Trophoblast cell (in vitro differentiated cells and primary cell): Measurements from ENCODE around the gene RNF145.

Experiments
- DNase-seq, 2 donors: peaks; one replicate each; pipeline ENCODE4 v3.0.0-alpha.2; 2016
- H2AFZ ChIP-seq: 2 replicates; pipeline ENCODE4 v1.6.1; 2013; ENCODE audit warnings: low read length, moderate library complexity, mild to moderate bottlenecking; ENCODE audit not compliant: insufficient read depth, poor library complexity
- H2AK5ac ChIP-seq: 2 replicates; pipeline ENCODE4 v1.6.1; 2013; ENCODE audit warnings: mild to moderate bottlenecking, low read length
- H2BK120ac ChIP-seq: 2 replicates; pipeline ENCODE4 v1.6.1; 2013; ENCODE audit warnings: low read length, mild to moderate bottlenecking, moderate library complexity; ENCODE audit not compliant: insufficient read depth, poor library complexity
- H2BK12ac ChIP-seq: 2 replicates; pipeline ENCODE4 v1.6.1; 2013; ENCODE audit warnings: mild to moderate bottlenecking, low read length, moderate library complexity
- H2BK5ac ChIP-seq: 2 replicates; pipeline ENCODE4 v1.6.1; 2013; ENCODE audit warnings: low read length, low read depth, moderate library complexity, mild to moderate bottlenecking; ENCODE audit not compliant: poor library complexity
- H3K14ac ChIP-seq: 2 replicates; pipeline ENCODE4 v1.6.1; 2013; ENCODE audit warnings: mild to moderate bottlenecking, low read length
- H3K18ac ChIP-seq: 2 replicates; pipeline ENCODE4 v1.6.1; 2013; ENCODE audit warnings: mild to moderate bottlenecking, low read length
- H3K23ac ChIP-seq: 2 replicates; pipeline ENCODE4 v1.6.1; 2013; ENCODE audit warnings: low read length
- H3K27ac ChIP-seq: 2 replicates; pipeline ENCODE4 v1.5.1; 2013; ENCODE audit warnings: low read depth, mild to moderate bottlenecking, inconsistent platforms, low read length, moderate library complexity
- H3K27me3 ChIP-seq: 2 replicates; pipeline ENCODE4 v1.6.1; 2013; ENCODE audit warnings: inconsistent platforms, mild to moderate bottlenecking, low read length, moderate library complexity; ENCODE audit not compliant: insufficient read depth
- H3K36me3 ChIP-seq, 2 experiments: 1 replicate in 1 of 2; 2 replicates in 1 of 2; pipeline ENCODE4 v1.6.1; 2013; ENCODE audit warnings: low read length in 2 of 2, mild to moderate bottlenecking in 2 of 2, moderate library complexity in 1 of 2; ENCODE audit not compliant: insufficient read depth in 2 of 2, control insufficient read depth in 1 of 2
- H3K4ac ChIP-seq: 2 replicates; pipeline ENCODE4 v1.6.1; 2013; ENCODE audit warnings: low read depth, mild to moderate bottlenecking, low read length, moderate library complexity
- H3K4me1 ChIP-seq, 2 experiments: 1 replicate in 1 of 2; 2 replicates in 1 of 2; pipeline ENCODE4 v1.6.1; 2013; ENCODE audit warnings: low read length in 2 of 2, mild to moderate bottlenecking in 2 of 2, moderate library complexity in 1 of 2; ENCODE audit not compliant: insufficient read depth in 2 of 2, control insufficient read depth in 1 of 2
- H3K4me2 ChIP-seq: 2 replicates; pipeline ENCODE4 v1.6.1; 2013; ENCODE audit warnings: inconsistent platforms, mild to moderate bottlenecking, low read length, moderate library complexity
- H3K4me3 ChIP-seq: 2 replicates; pipeline ENCODE4 v1.5.1; 2013; ENCODE audit warnings: mild to moderate bottlenecking, low read depth, low read length, inconsistent platforms
- H3K79me1 ChIP-seq: one replicate; pipeline ENCODE4 v1.6.1; 2013; ENCODE audit warnings: low read length
- H3K79me2 ChIP-seq: 2 replicates; pipeline ENCODE4 v1.6.1; 2013; ENCODE audit warnings: low read length, mild to moderate bottlenecking; ENCODE audit not compliant: control insufficient read depth, insufficient read depth, poor library complexity
- H3K9ac ChIP-seq: 2 replicates; pipeline ENCODE4 v1.6.1; 2013; ENCODE audit warnings: mild to moderate bottlenecking, low read length
- H3K9me3 ChIP-seq: 2 replicates; pipeline ENCODE4 v1.6.1; 2013; ENCODE audit warnings: low read depth, mild to moderate bottlenecking, control low read depth, inconsistent platforms, low read length; ENCODE audit not compliant: insufficient read depth
- H4K12ac ChIP-seq: 2 replicates; pipeline ENCODE4 v1.6.1; 2013; ENCODE audit warnings: low read depth, mild to moderate bottlenecking, low read length, moderate library complexity
- H4K8ac ChIP-seq: 2 replicates; pipeline ENCODE4 v1.6.1; 2013; ENCODE audit warnings: low read depth, mild to moderate bottlenecking, low read length, moderate library complexity
- H4K91ac ChIP-seq: one replicate; pipeline ENCODE4 v1.6.1; 2013; ENCODE audit warnings: low read depth, mild to moderate bottlenecking, low read length, moderate library complexity
- WGBS: extraction: QIAGEN DNeasy Blood & Tissue Kit; methylation state at CpG from one replicate; pipeline ENCODE4 v1.1.7; 2013; ENCODE audit warnings: missing lambda C conversion rate; ENCODE audit not compliant: insufficient read length, insufficient coverage; ENCODE audit errors: extremely low coverage; 5-methylcytosine and 5-hydroxymethylcytosine counted together

The RNF145 gene

GRCh38 chr5:159217236-159217635 lies 7.9 kb upstream of the RNF145 start:
- Histone ChIP-seq H4K91ac (no peak overlapping the region), H3K79me2 (no peaks in the 10 kb centered on the region), H3K14ac (no peak overlapping the region), H3K4me3 (no peak overlapping the region), H2AFZ (no peak overlapping the region), H3K23ac (no peak overlapping the region), H4K12ac (no peak overlapping the region), H3K4me2 (no peak overlapping the region), H3K18ac (no peak overlapping the region), H3K9me3 (no peaks in the 10 kb centered on the region), H3K36me3 (no peaks in the 10 kb centered on the region), H4K8ac (no peak overlapping the region), H3K4ac (no peak overlapping the region), H3K27ac (no peak overlapping the region), H3K79me1 (no peaks in the 10 kb centered on the region), H3K4me1 (no peaks in the 10 kb centered on the region), H3K27me3 (no peaks in the 10 kb centered on the region), H2AK5ac (no peak overlapping the region), H2BK12ac (no peak overlapping the region), H3K9ac (no peak overlapping the region), H2BK5ac (no peak overlapping the region), H2BK120ac (no peak overlapping the region)
- no peak for DNase-seq
- WGBS, result no CpG with 5 or more reads among the region's 2 CpGs

DNA sequence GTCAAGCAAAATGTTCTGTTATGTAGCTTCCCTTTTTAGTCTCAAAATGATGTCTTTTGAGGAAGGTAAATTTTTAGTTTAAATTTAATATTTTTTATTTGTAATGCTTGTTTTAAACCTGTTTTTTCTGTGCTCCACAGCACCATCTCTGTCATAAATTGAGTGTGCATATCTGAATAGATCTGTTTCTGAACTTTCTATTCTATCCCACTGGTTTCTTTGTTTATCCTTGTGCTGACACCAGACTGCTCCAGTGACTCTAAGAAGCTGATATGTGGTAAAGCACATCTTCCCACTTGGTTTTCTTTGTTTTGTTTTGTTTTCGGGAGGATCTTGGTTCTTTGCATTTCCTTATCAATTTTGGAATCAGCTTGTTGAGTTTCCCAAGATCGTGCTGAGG lies 7.1 kb upstream of the RNF145 start:
- H3K79me1 ChIP-seq, result no peaks in the 10 kb centered on the region
- H3K79me2 ChIP-seq, result no peaks in the 10 kb centered on the region
- no peak overlapping the region for H4K91ac ChIP-seq
- H3K4me3 ChIP-seq, result no peak overlapping the region
- WGBS, result no CpG with 5 or more reads among the region's 2 CpGs
- H3K4me2 ChIP-seq, result no peak overlapping the region
- H3K27ac ChIP-seq, result no peak overlapping the region
- H3K23ac ChIP-seq, result no peak overlapping the region
- no peak overlapping the region for H4K8ac ChIP-seq
- no peak overlapping the region for H3K4ac ChIP-seq
- H3K18ac ChIP-seq, result no peak overlapping the region
- H4K12ac ChIP-seq, result no peak overlapping the region
- no peak overlapping the region for H2AFZ ChIP-seq
- H2AK5ac ChIP-seq, result no peak overlapping the region
- no peaks in the 10 kb centered on the region for H3K27me3 ChIP-seq
- no peak overlapping the region for H2BK5ac ChIP-seq
- no peak overlapping the region for H2BK120ac ChIP-seq
- no peak for DNase-seq
- H3K9ac ChIP-seq, result no peak overlapping the region
- no peak overlapping the region for H2BK12ac ChIP-seq
- H3K9me3 ChIP-seq, result no peaks in the 10 kb centered on the region
- H3K36me3 ChIP-seq, result no peaks in the 10 kb centered on the region
- no peaks in the 10 kb centered on the region for H3K4me1 ChIP-seq
- no peak overlapping the region for H3K14ac ChIP-seq

DNA sequence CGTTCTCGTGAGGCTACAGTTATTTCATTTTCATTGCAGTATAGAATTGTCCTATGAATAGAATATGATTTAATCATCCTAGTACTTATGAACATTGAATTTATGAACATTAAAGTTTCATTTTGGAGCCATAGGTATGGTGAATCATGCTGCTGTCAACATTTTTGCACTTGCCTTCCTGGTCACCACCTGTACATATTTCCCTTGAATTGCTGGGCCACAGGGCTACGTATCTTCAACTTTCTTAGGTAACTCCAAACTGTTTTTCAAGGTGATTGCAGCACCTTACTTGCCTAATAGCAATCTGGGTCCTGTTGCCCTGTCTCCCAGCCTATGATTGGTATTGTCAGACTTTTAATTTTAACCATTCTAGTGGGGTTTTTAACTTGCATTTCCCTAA lies 6.5 kb upstream of the RNF145 start:
- H3K14ac ChIP-seq, result no peak overlapping the region
- H2BK12ac ChIP-seq, result no peak overlapping the region
- H3K27me3 ChIP-seq, result no peaks in the 10 kb centered on the region
- no peak overlapping the region for H3K18ac ChIP-seq
- no peaks in the 10 kb centered on the region for H3K9me3 ChIP-seq
- no peak overlapping the region for H3K4me3 ChIP-seq
- no peaks in the 10 kb centered on the region for H3K79me2 ChIP-seq
- H4K91ac ChIP-seq, result no peak overlapping the region
- H3K79me1 ChIP-seq, result no peaks in the 10 kb centered on the region
- no peaks in the 10 kb centered on the region for H3K4me1 ChIP-seq
- H2BK5ac ChIP-seq, result no peak overlapping the region
- peak overlapping the region; percentile 95 for H3K23ac ChIP-seq
- H3K27ac ChIP-seq, result no peak overlapping the region
- no peak overlapping the region for H4K12ac ChIP-seq
- no peak overlapping the region for H3K9ac ChIP-seq
- no CpG with 5 or more reads among the region's 3 CpGs for WGBS
- H3K36me3 ChIP-seq, result no peaks in the 10 kb centered on the region
- H3K4ac ChIP-seq, result no peak overlapping the region
- no peak overlapping the region for H4K8ac ChIP-seq
- peak in 1 of 2 donors; percentile 71 for DNase-seq
- H2AFZ ChIP-seq, result no peak overlapping the region
- no peak overlapping the region for H2AK5ac ChIP-seq
- no peak overlapping the region for H3K4me2 ChIP-seq
- no peak overlapping the region for H2BK120ac ChIP-seq

DNA sequence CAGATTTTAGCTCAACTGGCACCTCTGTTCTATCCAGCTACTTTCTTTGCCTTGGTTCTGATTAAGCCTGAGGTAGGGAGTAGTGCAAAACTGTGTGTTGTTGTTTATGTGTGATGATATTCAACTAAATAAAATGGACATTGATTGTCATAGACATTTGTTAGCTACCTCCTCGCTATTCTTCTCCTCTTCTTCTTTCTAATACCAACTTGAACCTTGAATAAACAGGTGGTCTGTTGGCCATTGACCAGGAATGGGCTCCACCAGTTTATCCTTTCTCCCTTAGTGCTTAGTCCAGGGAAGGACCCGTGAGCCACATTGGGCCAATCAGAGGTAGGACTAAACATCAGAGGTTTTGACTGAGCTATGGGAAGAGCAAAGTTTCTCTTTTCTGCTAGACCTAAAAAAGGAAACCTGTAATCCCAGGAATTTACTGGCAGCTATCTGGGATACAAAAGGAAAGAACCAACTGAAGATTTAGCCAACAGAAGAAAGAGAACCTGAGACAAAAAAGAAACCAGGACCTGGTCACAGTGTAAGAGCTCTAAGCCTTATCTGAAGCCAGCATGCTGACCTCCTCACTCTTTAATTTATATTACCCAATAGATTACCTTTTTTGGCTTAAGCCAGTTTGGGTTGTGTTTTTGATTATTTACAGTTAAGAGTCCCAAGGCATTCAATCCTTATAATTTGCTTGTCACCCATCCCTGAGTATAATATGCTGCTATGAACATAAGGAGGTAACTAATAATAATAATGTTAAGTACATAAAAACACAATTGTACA lies 5.3 kb upstream of the RNF145 start:
- H3K27me3 ChIP-seq, result no peaks in the 10 kb centered on the region
- WGBS, result no CpG with 5 or more reads among the region's 2 CpGs
- no peak overlapping the region for H2AK5ac ChIP-seq
- no peak overlapping the region for H3K4ac ChIP-seq
- H3K4me2 ChIP-seq, result no peak overlapping the region
- no peak overlapping the region for H3K18ac ChIP-seq
- H3K79me2 ChIP-seq, result no peaks in the 10 kb centered on the region
- no peak overlapping the region for H2AFZ ChIP-seq
- DNase-seq, result no peak
- no peak overlapping the region for H3K23ac ChIP-seq
- no peak overlapping the region for H2BK12ac ChIP-seq
- no peak overlapping the region for H3K9ac ChIP-seq
- H3K4me3 ChIP-seq, result no peak overlapping the region
- H2BK5ac ChIP-seq, result no peak overlapping the region
- no peaks in the 10 kb centered on the region for H3K36me3 ChIP-seq
- no peaks in the 10 kb centered on the region for H3K9me3 ChIP-seq
- H2BK120ac ChIP-seq, result no peak overlapping the region
- no peaks in the 10 kb centered on the region for H3K79me1 ChIP-seq
- H4K8ac ChIP-seq, result no peak overlapping the region
- no peak overlapping the region for H4K12ac ChIP-seq
- H4K91ac ChIP-seq, result no peak overlapping the region
- H3K14ac ChIP-seq, result no peak overlapping the region
- peaks cover 0 to 2% of the 10 kb centered on the region in 2 experiments for H3K4me1 ChIP-seq
- no peak overlapping the region for H3K27ac ChIP-seq
